ENCODE measurements around the gene ERCC4.

The ERCC4 gene

DNA sequence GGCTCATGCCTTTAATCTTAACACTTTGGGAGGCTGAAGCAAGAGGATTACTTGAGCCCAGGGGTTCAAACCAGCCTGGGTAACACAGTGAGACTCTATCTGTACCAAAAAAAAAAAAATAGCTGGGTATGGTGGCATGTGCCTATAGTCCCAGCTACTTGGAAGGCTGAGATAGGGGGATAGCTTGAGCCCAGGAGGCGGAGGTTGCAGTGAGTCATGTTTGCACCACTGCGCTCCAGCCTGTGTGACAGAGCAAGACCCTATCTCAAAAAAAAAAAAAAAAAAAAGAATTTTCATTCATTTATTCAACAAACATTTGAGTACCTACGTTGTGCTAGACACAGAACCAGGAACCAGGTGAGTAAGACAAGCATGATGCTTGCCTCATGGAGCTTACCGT is 77.6 kb downstream of the ERCC4 start:
- no peak for DNase-seq

DNA sequence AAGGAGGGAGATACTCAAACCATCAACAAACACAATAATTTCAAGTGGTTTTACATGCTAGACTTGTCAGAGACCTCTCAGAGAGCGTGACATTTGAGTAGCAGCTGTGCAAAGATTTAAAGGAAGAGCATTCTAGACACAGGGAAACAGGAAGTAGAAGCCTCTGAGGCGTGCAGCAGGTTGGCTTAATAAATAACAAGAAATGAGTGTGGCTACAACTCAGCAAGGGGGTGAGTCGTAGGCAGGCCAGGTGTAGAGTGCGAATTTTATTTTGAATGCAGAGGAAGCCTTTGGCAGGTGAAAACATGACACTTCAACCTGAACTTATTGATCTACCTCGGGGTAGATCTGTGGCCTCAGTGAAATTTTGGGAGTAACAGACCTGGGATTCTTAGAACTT is 78.0 kb downstream of the ERCC4 start:
- no peak for DNase-seq

DNA sequence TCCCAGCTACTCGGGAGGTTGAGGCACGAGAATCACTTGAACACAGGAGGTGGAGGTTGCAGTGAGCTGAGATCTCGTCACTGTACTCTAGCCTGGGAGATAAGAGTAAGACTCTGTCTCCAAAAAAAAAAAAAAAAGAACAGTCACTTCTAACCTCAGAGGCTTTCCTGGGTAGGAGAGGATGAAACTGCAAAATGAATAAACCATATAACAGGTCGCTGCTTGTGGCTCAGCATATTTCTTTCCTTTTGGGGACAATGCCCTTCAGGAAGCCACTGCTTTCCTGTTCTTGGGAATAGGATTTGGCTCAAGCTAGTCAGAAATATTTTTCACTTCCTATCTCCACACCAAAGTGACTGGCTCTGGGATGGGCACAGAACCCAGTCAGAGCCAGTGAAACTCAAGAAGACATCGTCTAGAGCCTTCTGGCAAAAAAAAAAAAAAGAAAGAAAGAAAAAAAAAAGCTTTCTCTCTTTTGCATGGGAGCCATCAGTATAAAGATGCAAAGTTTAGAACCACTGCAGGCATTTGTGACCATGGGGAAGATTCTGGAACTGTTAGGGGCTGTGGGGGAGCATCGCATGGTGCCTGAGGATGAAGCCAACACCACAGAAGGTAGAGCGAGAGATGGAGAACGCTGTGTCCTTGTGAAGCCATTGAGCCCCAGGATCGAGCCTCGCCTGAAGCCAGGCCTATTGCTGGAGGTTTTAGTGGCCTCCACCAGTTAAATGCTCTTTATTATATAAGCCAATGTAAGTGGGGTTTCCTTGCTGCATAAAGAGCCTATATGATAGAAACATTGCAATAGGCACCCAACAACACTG is 79.3 kb downstream of the ERCC4 start:
- DNase-seq = no peak

DNA sequence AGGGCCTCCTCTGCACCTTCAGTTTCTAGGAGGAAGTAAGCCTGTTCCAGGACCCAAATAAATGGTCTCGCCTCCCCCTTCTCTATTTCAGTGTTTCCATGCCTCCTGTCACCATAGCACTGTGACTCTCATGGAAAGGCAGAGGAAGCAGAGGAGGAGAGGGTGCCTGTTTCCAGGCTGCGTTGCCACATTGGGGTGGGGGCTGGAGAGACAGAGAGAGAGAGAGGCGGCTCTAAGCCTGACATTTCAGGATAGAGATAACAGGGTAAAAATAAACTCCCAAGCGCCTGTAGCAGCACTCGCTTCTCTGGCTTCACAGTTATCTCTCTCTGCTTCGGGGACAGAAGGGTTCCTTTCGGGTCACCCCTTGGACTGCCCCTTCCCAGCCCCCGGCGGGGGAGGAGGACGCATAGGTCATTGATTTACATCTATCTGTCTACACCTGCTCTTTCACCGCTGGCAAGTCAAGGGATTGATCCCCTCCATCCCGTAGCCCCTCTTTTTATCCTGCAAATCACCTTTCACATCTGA is 80.0 kb downstream of the ERCC4 start:
- DNase-seq = no peak

DNA sequence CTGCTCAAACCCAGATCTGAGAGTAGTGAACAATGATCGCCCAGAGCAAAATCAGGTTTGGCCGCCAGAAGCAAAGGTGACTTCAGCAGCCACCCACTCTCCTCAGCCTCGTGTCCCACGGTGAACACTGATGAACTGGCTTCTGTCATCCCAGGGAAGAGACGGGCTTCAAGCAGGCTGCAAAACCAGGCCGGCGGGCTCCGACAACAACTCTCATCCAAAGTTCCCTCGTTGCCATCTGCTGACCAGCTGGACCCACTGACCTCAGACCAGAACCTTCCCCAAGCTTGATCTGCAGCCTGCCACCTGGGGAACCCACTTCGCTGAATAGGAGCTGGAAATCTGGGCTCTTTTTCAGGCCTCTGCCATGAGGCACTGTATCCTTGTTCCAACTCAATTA is 81.6 kb downstream of the ERCC4 start:
- no peak for DNase-seq
